Measurements from ENCODE around the gene SNX10.

DNA sequence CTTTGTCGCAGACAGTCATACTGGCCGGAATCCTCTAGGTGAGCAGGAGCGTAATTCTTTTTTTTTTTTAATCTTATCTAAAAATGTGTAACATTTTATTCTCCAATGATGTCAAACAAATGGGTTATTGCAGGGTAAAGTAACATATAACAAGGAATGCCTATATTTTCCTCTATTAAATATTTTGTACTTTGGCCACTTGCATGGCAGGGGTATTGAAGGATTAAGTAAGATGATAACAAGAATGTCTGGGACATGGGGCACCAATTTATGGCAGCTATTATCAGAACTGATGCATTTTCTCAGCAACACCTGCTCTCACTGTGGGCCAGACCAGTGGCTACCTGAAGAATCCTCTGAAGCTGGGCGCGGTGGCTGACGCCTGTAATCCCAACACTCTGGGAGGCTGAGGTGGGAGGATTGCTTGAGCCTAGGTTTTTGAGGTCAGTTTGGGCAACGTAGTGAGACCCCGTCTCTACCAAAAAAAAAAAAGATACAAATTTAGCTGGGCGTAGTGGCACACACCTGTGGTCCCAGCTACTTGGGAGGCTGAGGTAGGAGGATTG, 24.0 kb upstream of the SNX10 start:
- TF ChIP-seq, protein P1, sequence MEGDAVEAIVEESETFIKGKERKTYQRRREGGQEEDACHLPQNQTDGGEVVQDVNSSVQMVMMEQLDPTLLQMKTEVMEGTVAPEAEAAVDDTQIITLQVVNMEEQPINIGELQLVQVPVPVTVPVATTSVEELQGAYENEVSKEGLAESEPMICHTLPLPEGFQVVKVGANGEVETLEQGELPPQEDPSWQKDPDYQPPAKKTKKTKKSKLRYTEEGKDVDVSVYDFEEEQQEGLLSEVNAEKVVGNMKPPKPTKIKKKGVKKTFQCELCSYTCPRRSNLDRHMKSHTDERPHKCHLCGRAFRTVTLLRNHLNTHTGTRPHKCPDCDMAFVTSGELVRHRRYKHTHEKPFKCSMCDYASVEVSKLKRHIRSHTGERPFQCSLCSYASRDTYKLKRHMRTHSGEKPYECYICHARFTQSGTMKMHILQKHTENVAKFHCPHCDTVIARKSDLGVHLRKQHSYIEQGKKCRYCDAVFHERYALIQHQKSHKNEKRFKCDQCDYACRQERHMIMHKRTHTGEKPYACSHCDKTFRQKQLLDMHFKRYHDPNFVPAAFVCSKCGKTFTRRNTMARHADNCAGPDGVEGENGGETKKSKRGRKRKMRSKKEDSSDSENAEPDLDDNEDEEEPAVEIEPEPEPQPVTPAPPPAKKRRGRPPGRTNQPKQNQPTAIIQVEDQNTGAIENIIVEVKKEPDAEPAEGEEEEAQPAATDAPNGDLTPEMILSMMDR (IDR thresholded peaks at IDR 0.05; ENCODE audit: low read depth, low read length, poor library complexity, severe bottlenecking), result no peak
- TF ChIP-seq EZH2phosphoT487 (IDR thresholded peaks at IDR 0.05; ENCODE audit: borderline replicate concordance, low read length), result no peak

Data from DOHH2 (cell line).